ENCODE results near the gene PTPMT1. TPM values are rescaled to one million over a fixed set of nuclear protein-coding genes. Genes with fewer than 3 reads are reported as not detected.

PTPMT1 gene
- total RNA-seq, 2 donors from 2014 or later = 28.9 to 29.5 TPM

GRCh38 chr11:47593934-47594855, 28.8 kb downstream of the PTPMT1 start, which contains the start of gene C1QTNF4:
Gene C1QTNF4, minus strand, starts transcription at chr11:47594411. Its CDS starts 3,601 bp downstream, at chr11:47590810.
- ATAC-seq = no peak
- DNase-seq = no peak
- intact Hi-C loops (cut with DNase I, micrococcal nuclease) = no loop called here

GRCh38 chr11:47595029-47595428, 29.6 kb downstream of the PTPMT1 start:
- ATAC-seq (no peak), DNase-seq (no peak)
- intact Hi-C loops (cut with DNase I, micrococcal nuclease) = no loop called here

- DNase-seq = no peak
- intact Hi-C loops (cut with DNase I, micrococcal nuclease) = no loop called here
- ATAC-seq = no peak
Measured at GRCh38 chr11:47595967-47596366, 30.6 kb downstream of the PTPMT1 start.

GRCh38 chr11:47599902-47600301, 34.5 kb downstream of the PTPMT1 start:
- ATAC-seq = no peak
- intact Hi-C loops (cut with DNase I, micrococcal nuclease) = no loop called here

GRCh38 chr11:47603295-47603694, 37.9 kb downstream of the PTPMT1 start:
- ATAC-seq (no peak), DNase-seq (no peak)
- intact Hi-C loops (cut with DNase I, micrococcal nuclease) = no loop called here

More at GRCh38 chr11:47599902-47600301, 34.5 kb downstream of the PTPMT1 start:
- no peak for DNase-seq

- intact Hi-C loops (cut with DNase I, micrococcal nuclease) = no loop called here
- ATAC-seq = no peak
- DNase-seq = no peak
Measured at GRCh38 chr11:47605921-47606320, 40.5 kb downstream of the PTPMT1 start.

- no peak for DNase-seq
- intact Hi-C loops (cut with DNase I, micrococcal nuclease) = no loop called here
- no peak for ATAC-seq
Measured at GRCh38 chr11:47606731-47607130, 41.3 kb downstream of the PTPMT1 start.

- intact Hi-C loops (cut with DNase I, micrococcal nuclease) = no loop called here
- ATAC-seq = no peak
- no peak for DNase-seq
Measured at GRCh38 chr11:47607380-47607779, 42.0 kb downstream of the PTPMT1 start.

- ATAC-seq (no peak), DNase-seq (no peak)
- intact Hi-C loops (cut with DNase I, micrococcal nuclease) = no loop called here
Measured at GRCh38 chr11:47609675-47610074, 44.3 kb downstream of the PTPMT1 start.

- intact Hi-C loops (cut with DNase I, micrococcal nuclease) = no loop called here
- ATAC-seq (peak; percentile 29), DNase-seq (no peak)
Measured at GRCh38 chr11:47611348-47611794, 46.0 kb downstream of the PTPMT1 start.

- DNase-seq = no peak
- intact Hi-C loops (cut with DNase I, micrococcal nuclease) = no loop called here
- ATAC-seq = no peak
Measured at GRCh38 chr11:47615249-47615648, 49.9 kb downstream of the PTPMT1 start.

GRCh38 chr11:47616726-47617416, 51.5 kb downstream of the PTPMT1 start:
- DNase-seq (peak in 1 of 2 donors; percentile 23), ATAC-seq (peak; percentile 48)
- intact Hi-C loops (cut with DNase I, micrococcal nuclease) = no loop called here

GRCh38 chr11:47617417-47617809, 52.0 kb downstream of the PTPMT1 start:
- intact Hi-C loops (cut with DNase I, micrococcal nuclease) = no loop called here
- DNase-seq (no peak), ATAC-seq (no peak)

GRCh38 chr11:47620836-47621378, 55.5 kb downstream of the PTPMT1 start:
- ATAC-seq = no peak
- DNase-seq = no peak
- intact Hi-C loops (cut with DNase I, micrococcal nuclease) = no loop called here

Other genes starting within 250 kb of the PTPMT1 start
- gene MYBPC3, start 212.9 kb upstream of the PTPMT1 start, total RNA-seq = not detected
- gene SPI1, start 187.1 kb upstream of the PTPMT1 start, total RNA-seq = 10 to 100 TPM in 1 of 2 donors, 1 to 10 TPM in 1; 5.0 to 15.8 TPM
- 10 to 100 TPM; 17.9 to 20.2 TPM for gene SLC39A13, start 157.0 kb upstream of the PTPMT1 start, total RNA-seq
- gene PSMC3, start 139.2 kb upstream of the PTPMT1 start, total RNA-seq = 10 to 100 TPM; 74.8 to 82.5 TPM
- under 1 TPM; 0.61 to 0.70 TPM for gene RAPSN, start 116.5 kb upstream of the PTPMT1 start, total RNA-seq
- gene CELF1, start 12.5 kb upstream of the PTPMT1 start, total RNA-seq = 10 to 100 TPM; 70.6 to 93.1 TPM
- 10 to 100 TPM; 11.7 to 14.9 TPM for gene KBTBD4, start 13.4 kb downstream of the PTPMT1 start, total RNA-seq
- gene NDUFS3, start 13.5 kb downstream of the PTPMT1 start, total RNA-seq = 100 to 1,000 TPM; 180 to 246 TPM
- under 1 TPM in 1 of 2 donors, not detected in 1; 0.42 TPM for gene FAM180B, start 21.1 kb downstream of the PTPMT1 start, total RNA-seq
- under 1 TPM; 0.34 to 0.53 TPM for gene C1QTNF4, start 28.8 kb downstream of the PTPMT1 start, total RNA-seq
- 100 to 1,000 TPM; 131 to 155 TPM for gene MTCH2, start 77.0 kb downstream of the PTPMT1 start, total RNA-seq
- gene AGBL2, start 149.8 kb downstream of the PTPMT1 start, total RNA-seq = 1 to 10 TPM; 2.3 to 2.9 TPM
- 10 to 100 TPM; 59.5 to 62.6 TPM for gene FNBP4, start 201.7 kb downstream of the PTPMT1 start, total RNA-seq

Measured in left colon (tissue), 2 donors.